HG03442 (cell line): ENCODE data around the gene NKX1-1.
"Not testable (repeated sequence)": the region's sequence is repeated elsewhere in the genome, so short reads cannot be mapped to it uniquely, and the experiment has no call there.

Experiments used
- ATAC-seq: cut with Tn5 transposase; IDR thresholded peaks from one replicate; pipeline ENCODE4 v1.9.1; 2021; ENCODE audit warnings: mild to moderate bottlenecking, moderate library complexity; ENCODE audit not compliant: unreplicated experiment

NKX1-1 gene

GRCh38 chr4:1405636-1406393 is 427 bp downstream of the NKX1-1 start:
- no peak for ATAC-seq

GRCh38 chr4:1405254-1405635 is 997 bp downstream of the NKX1-1 start:
- ATAC-seq = no peak

- no peak for ATAC-seq
These were observed 1.5 kb downstream of the NKX1-1 start for GRCh38 chr4:1404573-1405253.

DNA sequence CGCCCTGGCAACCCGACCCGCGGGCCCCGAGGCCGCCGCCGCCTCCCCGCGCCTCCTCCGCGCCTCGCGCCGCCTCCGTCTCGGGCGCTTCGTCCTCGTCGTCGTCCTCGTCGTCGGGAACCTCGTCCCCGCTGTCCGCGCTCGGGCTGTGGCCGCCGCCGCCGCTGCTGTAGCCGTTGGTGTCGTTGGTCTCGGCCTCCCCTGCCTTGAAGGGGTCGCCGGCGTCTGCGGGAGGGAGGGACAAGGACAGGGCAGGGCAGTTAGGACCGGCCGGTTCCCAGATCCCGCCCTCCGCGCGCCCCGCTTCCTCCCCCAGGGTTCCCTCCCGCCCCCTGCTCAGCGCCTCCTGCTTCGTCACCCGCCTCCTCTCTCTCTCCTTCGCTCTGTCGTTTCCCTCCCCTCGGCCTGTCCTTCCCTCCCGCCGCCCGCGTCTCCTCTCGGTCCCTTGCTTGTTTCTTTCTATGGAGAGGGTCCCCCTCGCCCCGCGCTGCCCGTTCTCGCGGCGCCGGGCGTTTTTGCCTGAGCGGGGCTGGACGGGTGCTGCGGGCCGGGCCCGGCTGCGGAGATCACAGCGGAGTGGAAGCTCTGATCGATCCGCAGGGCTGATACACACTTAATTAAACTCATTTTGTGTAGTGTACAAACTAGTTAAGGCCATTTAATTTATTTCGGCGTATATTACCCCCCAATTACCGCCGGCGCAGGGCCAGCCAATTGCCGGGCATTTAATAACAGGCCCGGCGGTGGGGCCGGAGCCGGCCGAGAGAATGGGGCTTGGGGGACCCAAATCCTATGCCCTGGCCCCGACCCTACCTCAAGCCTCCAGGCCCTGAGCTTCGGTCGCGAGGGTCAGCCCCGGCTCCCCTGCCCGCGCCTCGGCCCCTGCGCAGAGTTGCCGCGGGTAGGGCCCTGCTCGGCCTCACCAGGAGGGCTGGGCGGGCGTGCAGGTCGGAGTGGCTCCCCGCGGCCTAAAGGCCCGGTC is 2.4 kb downstream of the NKX1-1 start:
- ATAC-seq = no peak

DNA sequence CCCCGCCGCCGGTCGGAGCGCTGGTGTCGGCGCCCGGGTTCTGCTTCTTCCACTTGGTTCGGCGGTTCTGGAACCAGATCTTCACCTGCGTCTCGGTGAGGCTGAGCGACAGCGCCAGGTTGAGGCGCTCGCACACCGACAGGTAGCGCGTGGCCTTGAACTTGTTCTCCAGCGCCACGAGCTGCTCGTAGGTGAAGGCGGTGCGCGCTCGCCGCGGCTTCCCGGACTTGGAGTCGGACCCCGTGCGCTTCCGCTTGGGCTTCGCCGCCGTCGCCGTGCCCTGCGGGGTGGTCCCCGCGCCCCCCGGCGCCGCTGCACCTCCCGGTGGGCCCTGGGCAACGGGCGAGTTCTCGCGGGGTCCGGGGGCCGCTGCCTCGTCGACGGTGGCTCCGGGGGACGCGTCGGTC is 3.1 kb downstream of the NKX1-1 start:
- no peak for ATAC-seq

DNA sequence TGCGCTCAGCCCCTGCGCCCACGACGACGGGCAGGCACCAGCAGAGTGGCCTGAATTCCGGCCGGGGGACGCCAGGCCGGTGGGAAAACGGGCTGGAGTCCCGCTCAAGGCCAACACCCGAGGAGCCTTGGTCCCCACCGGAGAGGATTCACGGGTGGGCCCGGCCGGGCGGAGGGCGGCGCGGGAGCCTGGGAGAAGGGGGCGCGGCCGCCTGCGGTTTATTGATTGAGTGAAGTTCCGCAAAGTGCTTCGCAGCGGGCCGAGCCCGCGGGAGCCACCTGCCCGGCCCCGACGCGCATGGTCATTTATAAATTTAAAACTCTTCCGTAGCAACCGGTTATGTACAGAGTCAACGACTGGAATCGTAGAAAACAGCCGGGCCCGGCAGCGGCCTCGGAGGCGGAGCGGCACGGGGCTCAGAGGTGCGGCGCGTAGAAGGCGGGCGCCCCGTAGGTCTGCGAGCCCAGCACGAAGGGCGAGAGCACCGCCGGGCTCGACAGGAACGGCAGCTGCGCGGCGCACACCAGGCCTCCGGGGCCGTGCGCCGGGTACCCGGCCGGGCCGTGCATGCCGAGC is 3.6 kb downstream of the NKX1-1 start:
- no peak for ATAC-seq

DNA sequence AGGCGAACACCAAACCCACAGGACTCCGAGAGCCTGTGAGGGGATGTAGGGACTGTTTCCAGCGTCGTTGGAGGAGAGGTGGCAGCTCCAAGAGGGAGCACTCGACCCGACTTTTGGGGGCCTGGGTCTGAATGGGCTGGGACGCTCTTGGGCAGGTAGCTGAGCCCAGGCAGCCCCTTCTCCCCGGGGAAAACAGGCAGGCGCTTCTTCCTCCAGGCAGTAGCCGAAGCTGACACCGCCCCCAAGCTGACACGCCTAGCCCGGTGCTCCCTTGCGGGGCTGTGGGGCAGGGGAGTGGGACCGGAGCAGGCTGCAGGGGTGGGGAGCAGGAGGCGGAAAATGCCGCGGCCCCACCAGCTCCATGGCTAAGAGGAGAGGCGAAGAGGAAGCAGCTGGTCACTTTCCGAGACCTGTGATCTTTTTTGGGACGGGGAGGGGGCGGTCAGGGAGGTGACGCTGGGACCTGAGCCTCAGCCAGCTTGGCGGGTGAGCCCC is 4.2 kb downstream of the NKX1-1 start:
- ATAC-seq = no peak

DNA sequence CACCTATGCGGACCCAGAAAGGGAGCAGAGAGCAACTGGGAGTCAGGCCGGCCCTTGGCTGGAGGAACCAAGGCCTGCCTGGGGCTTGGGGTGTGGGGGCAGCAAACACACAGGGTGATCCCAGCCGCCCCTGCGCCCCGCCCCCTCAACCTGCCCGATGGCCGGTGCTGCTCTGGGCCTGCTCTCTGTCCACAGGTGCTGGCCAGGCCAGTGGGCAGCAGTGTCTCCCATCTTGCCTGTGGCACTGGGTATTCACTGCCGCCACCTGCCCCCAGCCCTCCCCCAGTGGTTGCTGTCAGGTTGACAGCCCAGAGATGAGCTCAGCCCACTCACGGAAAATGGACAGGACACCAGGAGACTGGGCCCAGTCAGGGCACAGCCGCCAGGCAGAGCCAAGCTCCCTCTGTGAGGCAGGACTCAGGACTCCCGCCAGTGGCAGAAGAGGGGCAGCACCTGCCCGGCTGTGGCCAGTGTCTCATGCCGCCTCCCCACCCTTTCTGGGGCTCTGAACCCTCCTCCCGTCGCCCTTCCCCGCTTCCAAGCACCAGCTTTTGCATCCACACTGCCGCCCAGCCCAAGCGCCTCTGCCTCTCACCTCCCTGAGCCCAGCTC is 4.7 kb downstream of the NKX1-1 start:
- no peak for ATAC-seq

GRCh38 chr4:1400831-1401408 is 5.3 kb downstream of the NKX1-1 start:
- no peak for ATAC-seq

DNA sequence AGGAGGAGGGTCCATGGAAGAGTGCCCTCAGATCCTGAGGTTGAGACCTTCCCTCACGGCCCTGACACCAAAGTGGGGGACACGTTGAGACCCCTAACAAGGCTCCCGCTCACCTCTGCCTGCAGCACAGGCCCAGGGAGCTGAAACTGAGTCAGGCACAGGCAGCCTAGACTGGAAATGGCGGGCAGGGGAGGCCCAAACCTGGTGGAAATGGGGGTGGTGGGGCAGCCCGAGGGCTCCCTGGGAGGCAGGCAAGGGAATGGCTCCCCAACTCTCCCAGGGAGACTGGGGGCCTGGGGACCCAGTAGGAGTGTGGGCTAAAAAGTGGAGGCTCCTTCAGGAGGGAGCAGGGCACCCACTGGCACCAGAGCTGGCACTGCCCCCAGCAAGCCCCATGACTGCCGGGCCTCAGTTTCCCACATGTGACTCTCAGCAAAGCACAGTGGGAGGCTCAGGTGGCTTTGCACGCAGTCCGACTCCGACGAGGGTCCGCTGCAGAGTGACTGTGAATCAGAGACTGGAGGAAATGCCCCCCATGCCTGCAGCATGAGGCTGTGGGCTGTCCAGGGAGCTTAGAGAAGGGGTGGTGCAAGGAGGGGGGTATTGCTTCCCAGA is 5.9 kb downstream of the NKX1-1 start:
- ATAC-seq = no peak

DNA sequence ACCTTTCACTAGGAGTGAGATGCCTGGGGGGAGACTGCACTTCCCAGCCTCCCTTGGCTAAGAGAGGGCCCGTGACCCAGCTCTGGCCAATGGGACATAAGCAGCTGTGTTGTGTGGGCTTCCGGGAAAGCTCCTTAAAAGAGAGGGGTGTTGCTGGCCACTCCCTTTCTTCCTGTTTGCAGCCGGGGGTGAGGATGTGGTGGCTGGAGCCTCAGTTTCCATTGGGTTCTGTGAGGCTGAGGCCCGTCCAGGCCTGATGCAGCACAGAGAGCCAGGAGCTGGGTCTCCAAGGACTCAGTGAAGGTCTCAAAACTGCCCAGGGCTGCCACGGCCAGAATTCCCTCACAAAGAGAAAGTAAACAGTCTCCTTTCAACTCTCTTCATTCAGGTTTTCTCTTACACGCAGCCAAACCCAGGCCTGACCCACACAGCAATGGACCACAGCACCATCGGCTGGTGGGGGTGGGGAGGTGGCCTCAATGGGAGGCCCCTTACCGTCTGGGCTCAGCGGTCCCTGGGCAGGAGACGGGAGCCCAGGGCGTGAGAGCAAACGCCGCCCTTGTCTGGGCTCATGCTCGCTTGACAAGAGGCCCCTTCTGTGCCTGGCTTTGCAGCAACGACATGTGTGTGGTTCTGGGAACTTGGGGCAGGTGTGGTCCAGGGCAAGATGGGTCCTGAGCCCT is 6.6 kb downstream of the NKX1-1 start:
- ATAC-seq = no peak

- ATAC-seq = no peak
These were observed 7.3 kb downstream of the NKX1-1 start for GRCh38 chr4:1398681-1399507.

GRCh38 chr4:1396806-1397455 is 9.3 kb downstream of the NKX1-1 start:
- no peak for ATAC-seq

GRCh38 chr4:1395941-1396805 is 10.1 kb downstream of the NKX1-1 start:
- ATAC-seq = no peak

- not testable (repeated sequence) for ATAC-seq
These were observed 10.8 kb downstream of the NKX1-1 start for GRCh38 chr4:1395389-1395820.

GRCh38 chr4:1394554-1395388 is 11.5 kb downstream of the NKX1-1 start:
- not testable (repeated sequence) for ATAC-seq
